Measurements from ENCODE around the gene PHF20.
A peak's percentile ranks its signal among the peaks of the same experiment; 100 is the strongest.
"Not testable (repeated sequence)": the region's sequence is repeated elsewhere in the genome, so short reads cannot be mapped to it uniquely, and the experiment has no call there.

PHF20 gene

DNA sequence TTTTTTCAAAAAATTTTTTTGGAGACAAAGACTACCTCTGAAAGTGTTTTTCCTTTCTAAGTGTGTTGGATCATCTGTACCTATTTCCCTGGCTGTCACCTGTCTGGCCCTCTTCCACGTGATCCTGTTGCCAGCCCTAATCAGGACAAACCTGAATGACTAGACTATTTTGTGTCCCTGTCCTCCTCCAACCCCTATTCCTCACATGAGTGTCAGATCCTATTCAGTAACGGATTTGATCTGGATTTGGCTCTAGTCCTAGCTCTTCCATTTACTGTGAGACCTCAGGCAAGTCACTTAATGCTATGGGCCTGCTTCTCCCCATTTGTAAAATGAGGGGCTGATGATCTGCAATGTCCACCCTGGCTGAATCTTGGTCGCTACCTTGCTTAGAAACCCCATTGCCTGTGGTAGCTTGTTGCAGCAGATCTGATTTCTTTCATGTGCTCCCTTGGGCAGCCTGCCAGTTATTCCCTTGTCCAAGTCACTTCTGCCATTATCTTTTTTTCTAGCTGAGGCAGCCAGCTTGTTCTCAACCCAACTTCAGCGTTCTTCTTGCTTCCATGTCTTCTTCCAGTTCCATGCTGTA lies 4.8 kb downstream of the PHF20 start:
- no peak for DNase-seq (ENCODE audit: low read depth)

DNA sequence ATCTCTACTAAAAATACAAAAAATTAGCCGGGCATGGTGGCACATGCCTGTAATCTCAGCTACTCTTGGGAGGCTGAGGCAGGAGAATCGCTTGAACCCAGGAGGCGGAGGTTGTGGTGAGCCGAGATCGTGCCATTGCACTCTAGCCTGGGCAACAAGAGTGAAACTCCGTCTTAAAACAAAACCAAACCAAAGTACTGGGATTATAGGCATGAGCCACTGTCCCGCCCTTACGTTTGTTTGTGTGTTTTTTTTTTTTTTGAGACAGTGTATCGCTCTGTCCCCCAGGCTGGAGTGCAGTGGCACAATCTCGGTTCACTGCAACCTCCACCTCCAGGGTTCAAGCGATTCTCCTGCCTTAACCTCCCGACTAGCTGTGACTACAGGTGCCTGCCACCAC lies 12.0 kb downstream of the PHF20 start:
- DNase-seq (ENCODE audit: low read depth): not testable (repeated sequence)

- not testable (repeated sequence) for DNase-seq (ENCODE audit: low read depth)
Measured at GRCh38 chr20:35785541-35785940, 13.7 kb downstream of the PHF20 start.

DNA sequence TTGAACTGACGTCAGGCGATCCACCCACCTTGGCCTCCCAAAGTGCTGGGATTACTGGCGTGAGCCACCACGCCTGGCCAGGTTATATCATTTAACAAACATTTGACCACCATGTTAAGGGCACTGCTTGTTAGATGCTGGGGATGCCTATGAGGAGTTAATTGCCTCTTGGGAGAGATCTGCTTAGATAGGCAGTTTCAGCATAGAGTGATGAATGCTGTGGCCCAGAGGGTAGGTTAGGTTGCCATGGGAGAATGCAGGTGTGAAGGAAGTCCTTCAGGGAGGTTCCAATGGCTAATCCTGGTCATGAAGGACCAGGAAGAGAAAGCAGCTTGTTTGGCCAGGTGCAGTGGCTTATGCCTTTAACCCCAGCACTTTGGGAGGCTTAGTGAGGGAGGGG lies 17.0 kb downstream of the PHF20 start:
- DNase-seq (ENCODE audit: low read depth): no peak

- DNase-seq (ENCODE audit: low read depth): no peak
Measured at GRCh38 chr20:35791097-35791496, 19.3 kb downstream of the PHF20 start.

DNA sequence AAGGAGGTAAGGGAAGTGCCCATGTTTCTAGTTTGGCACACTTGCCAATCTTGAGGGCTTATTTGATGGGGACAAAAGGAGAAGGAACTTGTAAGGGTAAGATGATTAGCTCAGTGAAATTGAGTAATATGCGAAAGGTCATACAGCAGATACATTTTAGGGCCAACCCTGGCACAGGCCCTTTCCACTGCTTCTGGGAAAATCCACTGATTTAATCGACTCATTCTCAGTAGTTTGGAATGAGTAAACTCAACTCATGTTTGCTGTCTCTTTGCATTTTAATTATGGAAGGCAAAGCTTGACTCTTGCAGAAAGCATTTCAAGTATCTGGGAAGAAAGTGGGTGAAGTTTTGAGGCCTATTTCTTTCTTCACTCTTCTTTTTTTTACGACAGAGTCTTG lies 20.0 kb downstream of the PHF20 start:
- no peak for DNase-seq (ENCODE audit: low read depth)

- no peak for DNase-seq (ENCODE audit: low read depth)
Measured at GRCh38 chr20:35792740-35793139, 20.9 kb downstream of the PHF20 start.

GRCh38 chr20:35796571-35796970 lies 24.8 kb downstream of the PHF20 start:
- DNase-seq (ENCODE audit: low read depth): no peak

- no peak for DNase-seq (ENCODE audit: low read depth)
Measured at GRCh38 chr20:35801865-35802264, 30.1 kb downstream of the PHF20 start.

GRCh38 chr20:35806075-35806474 lies 34.3 kb downstream of the PHF20 start:
- DNase-seq (ENCODE audit: low read depth): no peak

DNA sequence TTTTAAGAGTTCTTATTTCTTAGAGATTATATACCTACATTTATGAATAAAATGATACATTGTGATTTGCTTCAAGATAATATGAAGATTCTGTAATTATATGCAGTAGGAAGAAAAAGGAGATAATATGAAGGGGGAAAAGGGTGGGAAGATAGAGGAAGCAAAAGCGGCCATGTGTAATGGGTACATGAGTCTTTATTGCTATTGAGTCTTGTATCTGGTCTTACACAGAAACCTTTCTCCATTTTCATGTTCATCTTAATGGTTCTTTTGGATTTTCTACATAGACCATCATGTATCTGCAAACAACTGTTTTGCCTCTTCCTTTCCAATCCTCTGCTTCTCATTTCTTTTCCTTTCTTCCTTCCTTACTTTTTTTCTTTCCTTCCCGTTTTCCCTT lies 36.1 kb downstream of the PHF20 start:
- no peak for DNase-seq (ENCODE audit: low read depth)

- DNase-seq (ENCODE audit: low read depth): peak; percentile 34
Measured at GRCh38 chr20:35820715-35821114, 48.9 kb downstream of the PHF20 start.

- peak; percentile 57 for DNase-seq (ENCODE audit: low read depth)
Measured at GRCh38 chr20:35821807-35822242, 50.0 kb downstream of the PHF20 start.

GRCh38 chr20:35823147-35823546 lies 51.3 kb downstream of the PHF20 start:
- DNase-seq (ENCODE audit: low read depth): no peak

- no peak for DNase-seq (ENCODE audit: low read depth)
Measured at GRCh38 chr20:35823937-35824336, 52.1 kb downstream of the PHF20 start.

- no peak for DNase-seq (ENCODE audit: low read depth)
Measured at GRCh38 chr20:35826397-35826998, 54.7 kb downstream of the PHF20 start.

- DNase-seq (ENCODE audit: low read depth): no peak
Measured at GRCh38 chr20:35828434-35828833, 56.6 kb downstream of the PHF20 start.

DNA sequence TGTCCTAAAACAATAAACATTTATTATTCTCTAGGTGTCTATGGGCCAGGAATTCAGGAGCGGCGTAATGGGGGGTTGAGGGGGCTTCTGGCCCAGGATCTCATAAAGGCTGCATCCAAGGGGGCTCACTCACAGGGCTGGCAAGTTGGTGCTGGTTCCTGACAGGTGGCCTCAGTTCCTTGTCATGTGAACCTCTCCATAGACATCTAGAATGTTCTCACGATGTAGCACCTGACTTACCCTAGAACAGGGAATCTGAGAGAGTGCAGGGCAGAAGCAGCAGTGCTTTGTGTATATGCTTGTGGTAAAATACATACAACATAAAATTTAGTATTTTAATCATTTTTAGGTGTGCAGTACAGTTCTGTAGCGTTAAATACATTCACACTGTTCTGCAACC lies 57.1 kb downstream of the PHF20 start:
- DNase-seq (ENCODE audit: low read depth): no peak

DNA sequence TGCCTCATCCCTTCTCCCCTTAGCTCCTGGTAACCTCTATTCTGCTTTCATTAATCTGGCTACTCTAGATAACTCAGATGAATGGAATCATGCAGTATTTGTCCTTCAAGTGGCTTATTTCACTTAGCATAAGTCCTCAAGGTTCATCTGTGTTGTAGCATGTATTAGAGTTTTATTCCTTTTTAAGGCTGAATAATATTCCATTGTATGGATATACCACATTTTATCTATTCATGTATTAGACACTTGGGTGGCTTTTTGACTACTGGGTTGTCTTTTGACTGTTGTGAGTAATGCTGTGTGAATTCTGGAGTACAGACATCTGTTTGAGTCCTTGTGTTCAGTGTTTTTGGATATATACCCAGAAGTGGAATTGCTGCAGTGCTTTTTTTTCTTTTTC lies 58.4 kb downstream of the PHF20 start:
- DNase-seq (ENCODE audit: low read depth): no peak

DNA sequence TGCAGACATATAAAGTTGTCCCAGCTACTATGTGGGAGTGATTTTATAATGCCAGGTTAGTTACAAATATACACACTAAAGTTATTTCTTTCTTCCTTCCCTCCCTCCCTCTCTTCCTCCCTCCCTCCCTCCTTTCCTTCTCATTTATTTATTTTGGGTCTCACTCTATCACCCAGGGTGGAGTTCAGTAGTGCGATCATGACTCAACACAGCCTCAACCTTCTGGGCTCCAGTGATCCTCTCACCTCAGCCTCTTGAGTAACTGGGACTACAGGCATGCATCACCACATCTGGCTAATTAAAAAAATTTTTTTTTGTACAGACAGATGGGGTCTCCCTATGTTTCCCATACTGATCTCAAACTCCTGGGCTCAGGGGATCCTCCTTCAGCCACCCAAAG lies 59.2 kb downstream of the PHF20 start:
- no peak for DNase-seq (ENCODE audit: low read depth)

- no peak for DNase-seq (ENCODE audit: low read depth)
Measured at GRCh38 chr20:35831971-35832370, 60.2 kb downstream of the PHF20 start.

DNA sequence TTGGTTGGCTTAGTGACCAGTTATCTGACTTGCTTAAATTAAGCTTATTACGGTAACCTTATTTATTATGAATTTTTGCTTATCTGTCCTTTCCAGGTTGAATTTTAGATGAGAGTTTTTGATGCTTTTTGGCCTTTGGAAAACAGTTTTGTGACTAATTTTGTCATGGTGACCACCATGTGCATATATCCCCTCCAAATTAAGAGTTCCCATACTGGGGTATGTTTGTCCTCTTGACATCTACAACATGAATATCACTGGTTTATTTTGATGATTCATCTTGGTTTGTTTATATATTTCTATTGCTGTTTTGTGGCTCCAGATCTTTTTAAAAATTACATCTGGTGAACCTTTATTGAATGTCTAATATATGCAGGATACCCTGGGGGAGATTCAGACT lies 61.4 kb downstream of the PHF20 start:
- no peak for DNase-seq (ENCODE audit: low read depth)

DNA sequence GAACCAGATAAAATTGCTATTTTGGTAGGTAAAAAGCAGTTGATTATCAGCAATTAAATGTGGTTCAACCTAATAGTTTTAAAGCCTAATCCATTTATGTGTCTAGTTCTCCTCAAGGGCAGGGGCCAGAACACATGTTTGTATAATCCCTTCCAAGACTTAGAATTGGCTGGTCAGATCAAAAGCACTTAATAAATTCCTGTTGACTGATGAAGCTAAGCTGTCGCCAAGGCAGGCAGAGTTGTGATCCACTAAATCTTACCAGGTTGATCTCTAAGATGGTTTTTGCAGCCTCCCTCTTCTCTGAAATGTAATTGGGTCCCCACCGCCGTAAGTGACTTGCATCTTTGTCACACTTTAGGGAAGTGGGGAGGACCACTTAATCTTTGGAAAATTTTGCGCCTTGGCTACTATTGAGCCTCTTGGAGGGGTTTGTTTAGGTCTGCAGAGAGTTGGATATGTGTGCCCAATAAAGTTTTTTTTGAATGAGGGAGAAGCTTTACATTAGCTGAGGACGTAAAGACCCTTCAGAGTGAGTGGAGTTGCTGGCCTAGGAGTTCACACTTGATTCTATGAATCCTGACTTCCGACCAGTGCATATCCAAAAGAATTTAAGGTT lies 65.9 kb downstream of the PHF20 start:
- DNase-seq (ENCODE audit: low read depth): no peak

DNA sequence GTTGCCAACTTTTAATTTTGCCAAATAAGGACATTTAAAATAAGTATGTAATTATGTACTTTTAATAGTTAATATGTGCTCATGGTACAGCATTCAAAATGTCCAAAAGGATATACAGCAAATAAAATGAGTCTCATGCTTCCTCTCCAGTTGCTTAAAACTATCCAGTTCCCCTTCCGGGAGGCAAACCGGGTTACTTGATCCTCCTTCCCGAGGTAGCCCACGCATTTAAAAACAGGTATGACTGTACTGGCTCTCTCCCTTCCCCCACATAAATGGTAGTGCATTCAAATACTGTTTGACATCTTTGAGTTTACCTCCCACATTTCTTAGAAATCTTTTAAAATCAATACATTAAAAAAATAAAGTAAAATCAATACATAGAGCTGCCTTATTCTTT lies 66.4 kb downstream of the PHF20 start:
- no peak for DNase-seq (ENCODE audit: low read depth)

All from non-pigmented ciliary epithelial cell (primary cell).